GM23248 (cell line): ENCODE results near the gene EPHB3.

Source experiments
- EZH2 ChIP-seq: fragments of 200-600 bp; sonication (generic); IDR thresholded peaks from 2 replicates; pipeline ENCODE4 v1.6.1; 2018; ENCODE audit warnings: antibody characterized with exemption, mild to moderate bottlenecking; ENCODE audit not compliant: insufficient read depth, poor library complexity, severe bottlenecking
- EZH2phosphoT487 ChIP-seq: fragments of 200-600 bp; sonication (generic); IDR thresholded peaks from 2 replicates; pipeline ENCODE4 v1.6.1; 2018; ENCODE audit warnings: antibody characterized with exemption, moderate library complexity, mild to moderate bottlenecking, low read depth; ENCODE audit not compliant: insufficient read depth

DNA sequence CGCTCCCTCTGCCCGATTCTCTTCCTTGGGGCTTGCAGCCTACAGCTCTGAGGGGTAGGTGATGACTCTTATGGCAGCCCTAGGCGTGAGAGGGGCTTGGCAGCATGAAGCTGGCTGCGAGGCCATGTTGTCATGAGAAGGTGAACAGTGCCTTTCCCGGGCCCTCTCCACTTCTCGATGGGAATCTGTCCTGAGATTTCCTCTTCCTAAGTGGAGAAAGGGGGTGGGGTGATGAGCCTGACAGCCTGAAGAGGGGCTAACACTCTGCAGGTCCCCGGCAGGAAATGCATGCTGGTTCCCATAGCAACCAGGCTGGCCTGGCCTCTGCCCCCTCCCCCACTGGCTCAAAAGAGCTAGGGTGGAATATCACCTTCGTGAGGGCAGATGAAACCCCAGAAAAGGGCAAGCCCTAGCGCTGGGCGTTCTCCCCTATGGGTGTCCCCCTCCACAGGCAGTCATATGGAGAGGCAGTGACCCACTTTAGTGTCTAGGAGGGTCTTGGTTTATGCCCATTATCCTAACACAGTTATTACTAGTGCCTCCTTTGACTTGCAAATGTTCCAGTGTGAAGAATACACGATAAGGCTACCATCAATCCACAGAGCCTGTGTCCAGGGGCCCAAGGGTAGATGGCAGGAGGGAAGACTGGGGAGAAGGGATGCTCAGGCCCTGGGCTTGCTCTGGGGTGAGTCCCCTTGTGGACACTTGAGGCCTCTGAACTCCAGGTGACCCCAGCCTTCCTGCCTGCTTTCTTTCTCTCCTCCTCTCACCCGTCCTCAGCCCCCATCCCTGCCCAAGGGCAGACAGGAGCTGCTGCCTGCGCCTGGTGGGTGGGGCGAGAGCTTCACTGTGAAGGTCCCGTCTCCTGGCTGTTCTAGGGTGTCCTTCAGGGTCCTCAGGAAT lies 13.2 kb downstream of the EPHB3 start:
- no peak for TF ChIP-seq EZH2phosphoT487
- TF ChIP-seq EZH2: no peak
